H1 (cell line): ENCODE data around the gene CDK10. TPM values are rescaled to one million over a fixed set of nuclear protein-coding genes. Genes with fewer than 3 reads are reported as not detected.

Experiments used
- CTCF ChIA-PET: fragments of 300-600 bp; sonication (Branson Sonifier 250); formaldehyde crosslinking; loops from one replicate; lab custom pipeline; 2021; ENCODE audit not compliant: partially characterized antibody; lab: Charles Lee
- POLR2A ChIA-PET: fragments of 300-600 bp; sonication (Branson Sonifier 250); formaldehyde crosslinking; loops from one replicate; lab custom pipeline; 2021; ENCODE audit warnings: inconsistent platforms; ENCODE audit not compliant: partially characterized antibody; lab: Charles Lee
- DNase-seq, 2 experiments: peaks; one replicate each; pipeline versions ENCODE4 v3.0.0 to v3.0.0-alpha.2; 2010 to 2022; ENCODE audit warnings: low spot score in 2 of 2, low read depth in 1 of 2, mixed read lengths in 1 of 2
- FAIRE-seq: peaks from 2 replicates; lab custom pipeline; 2011; peaks lifted over from hg19 to GRCh38; lab: Jason Lieb, UNC
- H2AFZ ChIP-seq: 2 replicates; pipeline ENCODE4 v1.8.1; 2012; ENCODE audit warnings: low read length, inconsistent platforms
- H2AK5ac ChIP-seq: 2 replicates; pipeline ENCODE4 v1.6.1; 2013; ENCODE audit warnings: low read depth, low read length
- H2BK120ac ChIP-seq: replicated peaks from 2 replicates; pipeline ENCODE3; 2013; ENCODE audit warnings: low read depth, low read length, inconsistent platforms
- H2BK12ac ChIP-seq: 2 replicates; pipeline ENCODE4 v1.6.1; 2013; ENCODE audit warnings: low read depth, low read length
- H2BK15ac ChIP-seq: 2 replicates; pipeline ENCODE4 v1.6.1; 2013; ENCODE audit warnings: low read length
- H2BK20ac ChIP-seq: 2 replicates; pipeline ENCODE4 v1.6.1; 2013; ENCODE audit warnings: low read length
- H2BK5ac ChIP-seq: 2 replicates; pipeline ENCODE4 v1.6.1; 2013; ENCODE audit warnings: low read depth, low read length
- H3K14ac ChIP-seq: 2 replicates; pipeline ENCODE4 v1.6.1; 2013; ENCODE audit warnings: inconsistent platforms; ENCODE audit not compliant: insufficient read length
- H3K18ac ChIP-seq: 2 replicates; pipeline ENCODE4 v1.6.1; 2013; ENCODE audit warnings: low read length; ENCODE audit errors: extremely low read depth
- H3K23ac ChIP-seq: 2 replicates; pipeline ENCODE4 v1.6.1; 2013; ENCODE audit warnings: inconsistent platforms; ENCODE audit not compliant: insufficient read length
- H3K23me2 ChIP-seq: 2 replicates; pipeline ENCODE4 v1.6.1; 2013; ENCODE audit warnings: low read depth, low read length
- H3K27ac ChIP-seq: 2 replicates; pipeline ENCODE4 v1.6.1; 2011; ENCODE audit warnings: low read depth, low read length, inconsistent platforms
- H3K27me3 ChIP-seq, 4 experiments: replicated peaks in 1 of 4; 1 replicate in 1 of 4; 2 replicates in 3 of 4; pipeline versions ENCODE4 v1.6.1 to v1.8.1; 2011 to 2013; ENCODE audit warnings: low read length in 3 of 4, mild to moderate bottlenecking in 3 of 4, inconsistent platforms in 2 of 4, mixed read lengths in 2 of 4, moderate library complexity in 1 of 4; ENCODE audit not compliant: control insufficient read depth in 3 of 4, insufficient read depth in 3 of 4; ENCODE audit errors: extremely low read depth in 1 of 4
- H3K36me3 ChIP-seq, 4 experiments: 2 replicates each; pipeline versions ENCODE4 v1.6.1 to v1.8.1; 2011 to 2013; ENCODE audit warnings: mild to moderate bottlenecking in 4 of 4, low read length in 3 of 4, moderate library complexity in 2 of 4, control low read depth in 1 of 4, inconsistent platforms in 1 of 4; ENCODE audit not compliant: insufficient read depth in 4 of 4, control insufficient read depth in 2 of 4
- H3K4ac ChIP-seq: replicated peaks from 2 replicates; pipeline ENCODE3; 2013; ENCODE audit warnings: low read length, low read depth, mixed read lengths, inconsistent platforms; ENCODE audit not compliant: insufficient read length
- H3K4me1 ChIP-seq, 4 experiments: replicated peaks in 1 of 4; 1 replicate in 1 of 4; 2 replicates in 3 of 4; pipeline versions ENCODE4 v1.6.1 to v1.8.1; 2011 to 2013; ENCODE audit warnings: low read length in 3 of 4, inconsistent platforms in 2 of 4, mixed read lengths in 1 of 4; ENCODE audit not compliant: insufficient read depth in 4 of 4, control insufficient read depth in 3 of 4
- H3K4me2 ChIP-seq, 2 experiments: 2 replicates each; pipeline versions ENCODE4 v1.6.1 to v1.8.1; 2011 to 2013; ENCODE audit warnings: low read depth in 2 of 2, low read length in 2 of 2, control low read depth in 1 of 2, inconsistent platforms in 1 of 2, mild to moderate bottlenecking in 1 of 2; ENCODE audit not compliant: insufficient read depth in 1 of 2
- H3K4me3 ChIP-seq, 4 experiments: fragments of 200-600, 300-600 bp in 1 of 4; sonication (generic), shearing (Covaris generic), sonication (Bioruptor Twin) in 1 of 4; 2 replicates each; pipeline versions ENCODE4 v1.5.1 to v1.8.1; 2011 to 2016; ENCODE audit warnings: low read length in 4 of 4, low read depth in 3 of 4, control low read depth in 2 of 4, inconsistent platforms in 2 of 4, mild to moderate bottlenecking in 2 of 4, mixed read lengths in 1 of 4, moderate library complexity in 1 of 4; ENCODE audit not compliant: insufficient read depth in 2 of 4; ENCODE audit errors: extremely low read depth in 1 of 4
- H3K56ac ChIP-seq: replicated peaks from 2 replicates; pipeline ENCODE3; 2013; ENCODE audit warnings: low read depth, mild to moderate bottlenecking, mixed read lengths, low read length, inconsistent platforms; ENCODE audit not compliant: insufficient read length
- H3K79me1 ChIP-seq: 2 replicates; pipeline ENCODE4 v1.6.1; 2013; ENCODE audit warnings: low read depth, low read length, control low read depth
- H3K79me2 ChIP-seq, 2 experiments: 2 replicates each; pipeline versions ENCODE4 v1.6.1 to v1.8.1; 2012 to 2013; ENCODE audit warnings: low read length in 2 of 2, mild to moderate bottlenecking in 2 of 2, inconsistent platforms in 1 of 2; ENCODE audit not compliant: insufficient read depth in 2 of 2, control insufficient read depth in 1 of 2
- H3K9ac ChIP-seq, 4 experiments: replicated peaks in 1 of 4; 1 replicate in 1 of 4; 2 replicates in 3 of 4; pipeline versions ENCODE4 v1.6.1 to v1.8.1; 2011 to 2013; ENCODE audit warnings: low read depth in 3 of 4, low read length in 3 of 4, control low read depth in 2 of 4, mild to moderate bottlenecking in 2 of 4, moderate library complexity in 2 of 4, inconsistent platforms in 1 of 4; ENCODE audit errors: extremely low read depth in 1 of 4
- H3K9me3 ChIP-seq, 2 experiments: 2 replicates each; pipeline versions ENCODE4 v1.6.1 to v1.8.1; 2012 to 2013; ENCODE audit warnings: mild to moderate bottlenecking in 2 of 2, moderate library complexity in 2 of 2, control low read depth in 1 of 2, inconsistent platforms in 1 of 2, low read depth in 1 of 2, low read length in 1 of 2, mixed read lengths in 1 of 2; ENCODE audit not compliant: insufficient read depth in 2 of 2
- H4K20me1 ChIP-seq, 2 experiments: replicated peaks in 1 of 2; 2 replicates each; pipeline versions ENCODE3 to v1.8.1; 2011 to 2013; ENCODE audit warnings: inconsistent platforms in 2 of 2, low read length in 2 of 2, mild to moderate bottlenecking in 1 of 2; ENCODE audit not compliant: insufficient read depth in 2 of 2, control insufficient read depth in 1 of 2
- H4K5ac ChIP-seq: 2 replicates; pipeline ENCODE4 v1.6.1; 2013; ENCODE audit warnings: low read length, low read depth, mixed read lengths, inconsistent platforms; ENCODE audit not compliant: insufficient read length
- H4K8ac ChIP-seq: 2 replicates; pipeline ENCODE4 v1.8.0; 2013; ENCODE audit warnings: mild to moderate bottlenecking, moderate library complexity, low read length, inconsistent platforms; ENCODE audit not compliant: insufficient read depth; ENCODE audit errors: extremely low read depth
- H4K91ac ChIP-seq: replicated peaks from 2 replicates; pipeline ENCODE3; 2013; ENCODE audit warnings: low read length, mixed read lengths, inconsistent platforms; ENCODE audit not compliant: insufficient read length
- CHD1 ChIP-seq: IDR thresholded peaks from 2 replicates; pipeline ENCODE4 v1.6.1; 2012; ENCODE audit warnings: low read depth, low read length, improper control_type of control experiment
- WGBS, 2 experiments: shearing (Covaris generic) in 1 of 2; methylation state at CpG; one replicate each; pipeline versions ENCODE4 v1.1.6 to v1.1.7; 2013 to 2015; ENCODE audit warnings: low lambda C conversion rate in 2 of 2, mixed read lengths in 2 of 2, inconsistent platforms in 1 of 2, low coverage in 1 of 2, missing lambda C conversion rate in 1 of 2; ENCODE audit not compliant: insufficient replicate concordance in 2 of 2, insufficient coverage in 1 of 2, insufficient read length in 1 of 2; ENCODE audit errors: extremely low coverage in 1 of 2, missing lambda C conversion rate in 1 of 2; 5-methylcytosine and 5-hydroxymethylcytosine counted together
- polyA plus RNA-seq, 7 experiments: library from polyadenylated mRNA; depleted of rRNA in 3 of 7; stranded (reverse) in 5 of 7; unstranded in 2 of 7; fragments of >200 nt in 5 of 7; fragments of 200-250 nt in 2 of 7; gene quantifications; 1 replicate in 5 of 7; 2 replicates in 1 of 7; 4 replicates in 1 of 7; pipeline versions ENCODE4 v1.2.1 to v1.2.3, GENCODE V29; 2011 to 2013; ENCODE audit warnings: missing spikeins in 2 of 7, mixed read lengths in 2 of 7
- total RNA-seq: library from RNA; stranded (reverse); fragmentation: NEBNext Ultra II Directional; extraction: Animal tissue kit (Norgen Biotek cat#: 25700); gene quantifications from 2 replicates; pipeline ENCODE4 v1.2.1, GENCODE V29; 2021

CDK10 gene
- total and polyA plus RNA-seq, 2 of the 8 experiments (the other 6 are each of a cell fraction or from before 2014, with no cell fraction given), result 49.5 to 83.9 TPM

DNA sequence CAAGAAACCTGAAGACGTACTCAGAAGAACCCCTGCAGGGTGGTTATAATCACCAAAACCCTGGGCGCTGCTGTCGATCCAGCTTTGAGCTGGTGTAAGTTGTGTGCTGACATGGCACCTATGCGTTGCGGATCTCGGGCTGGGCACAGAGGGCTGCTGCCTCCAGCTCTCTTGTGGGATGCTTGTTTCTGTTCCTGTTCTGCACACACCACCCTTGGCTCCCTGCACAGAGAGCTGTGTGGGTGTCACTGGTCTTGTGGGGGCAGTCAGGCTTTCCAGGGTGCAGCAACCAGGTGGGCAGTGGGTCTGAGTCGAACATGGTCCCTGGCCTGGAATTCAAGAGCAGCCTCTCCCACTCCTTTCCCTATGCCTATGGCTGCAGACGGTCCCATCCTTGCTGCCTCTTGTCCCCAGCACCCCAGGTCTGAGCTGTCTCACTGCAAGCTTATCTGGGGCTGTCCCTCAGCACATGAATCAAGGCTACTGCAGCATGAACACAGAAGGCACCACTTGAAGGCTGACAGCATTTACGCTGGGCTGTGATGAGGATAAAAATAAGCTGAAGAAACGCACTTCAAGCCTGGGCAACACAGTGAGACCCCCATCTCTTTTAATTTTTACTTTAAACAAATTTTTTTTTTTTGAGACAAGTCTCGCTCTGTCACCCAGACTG lies 55.0 kb downstream of the CDK10 start:
- H3K23ac ChIP-seq, result no peak overlapping the region
- 94% methylated on average over 11 of the region's 11 CpGs; no CpG with 5 or more reads in 1 of the 2 experiments for WGBS, 2 experiments
- no peaks in the 10 kb centered on the region for H3K9me3 ChIP-seq
- H2BK120ac ChIP-seq, result no peak overlapping the region
- no peak overlapping the region for H2BK20ac ChIP-seq
- H3K27ac ChIP-seq, result no peak overlapping the region
- H3K56ac ChIP-seq, result no peak overlapping the region
- H2AFZ ChIP-seq, result no peak overlapping the region
- ChIA-PET POLR2A (interaction anchor here (0.8 to 5.4 kb wide), 13 partner anchors 8 to 182 kb away, joined by 3 to 19 read pairs (median 4); no protein-coding TSS in a partner anchor), CTCF (interaction anchor here (0.6 to 7.8 kb wide), 13 partner anchors 9 to 120 kb away, joined by 3 to 69 read pairs (median 4); partner anchors contain the start of gene SPATA2L)
- H3K27me3 ChIP-seq, result no peaks in the 10 kb centered on the region
- no peak overlapping the region for H4K5ac ChIP-seq
- FAIRE-seq, result no peak
- H4K91ac ChIP-seq, result no peak overlapping the region
- peaks cover 2% of the 10 kb centered on the region; the same call in 1 of the 2 replicates for H3K79me1 ChIP-seq
- peaks cover 4 to 11% of the 10 kb centered on the region in 2 experiments for H4K20me1 ChIP-seq
- no peak for TF ChIP-seq CHD1
- H4K8ac ChIP-seq, result no peak overlapping the region
- no peak overlapping the region for H2BK15ac ChIP-seq
- H3K4ac ChIP-seq, result no peak overlapping the region
- no peak overlapping the region for H3K4me3 ChIP-seq
- DNase-seq, result no peak
- H3K4me2 ChIP-seq, result no peak overlapping the region
- no peak overlapping the region for H2AK5ac ChIP-seq
- H3K14ac ChIP-seq, result no peak overlapping the region
- peaks cover 36 to 79% (median 59%) of the 10 kb centered on the region in 4 experiments for H3K36me3 ChIP-seq
- H3K9ac ChIP-seq, result no peak overlapping the region
- no peaks in the 10 kb centered on the region for H3K23me2 ChIP-seq
- H2BK12ac ChIP-seq, result no peak overlapping the region
- no peak overlapping the region for H2BK5ac ChIP-seq
- no peak overlapping the region for H3K18ac ChIP-seq
- H3K4me1 ChIP-seq, result no peaks in the 10 kb centered on the region
- no peaks in the 10 kb centered on the region for H3K79me2 ChIP-seq
